Measurements from ENCODE around the gene GNG7. TPM values are rescaled to one million over a fixed set of nuclear protein-coding genes. Genes with fewer than 3 reads are reported as not detected.

GNG7 gene
- 0.96 TPM for total RNA-seq

DNA sequence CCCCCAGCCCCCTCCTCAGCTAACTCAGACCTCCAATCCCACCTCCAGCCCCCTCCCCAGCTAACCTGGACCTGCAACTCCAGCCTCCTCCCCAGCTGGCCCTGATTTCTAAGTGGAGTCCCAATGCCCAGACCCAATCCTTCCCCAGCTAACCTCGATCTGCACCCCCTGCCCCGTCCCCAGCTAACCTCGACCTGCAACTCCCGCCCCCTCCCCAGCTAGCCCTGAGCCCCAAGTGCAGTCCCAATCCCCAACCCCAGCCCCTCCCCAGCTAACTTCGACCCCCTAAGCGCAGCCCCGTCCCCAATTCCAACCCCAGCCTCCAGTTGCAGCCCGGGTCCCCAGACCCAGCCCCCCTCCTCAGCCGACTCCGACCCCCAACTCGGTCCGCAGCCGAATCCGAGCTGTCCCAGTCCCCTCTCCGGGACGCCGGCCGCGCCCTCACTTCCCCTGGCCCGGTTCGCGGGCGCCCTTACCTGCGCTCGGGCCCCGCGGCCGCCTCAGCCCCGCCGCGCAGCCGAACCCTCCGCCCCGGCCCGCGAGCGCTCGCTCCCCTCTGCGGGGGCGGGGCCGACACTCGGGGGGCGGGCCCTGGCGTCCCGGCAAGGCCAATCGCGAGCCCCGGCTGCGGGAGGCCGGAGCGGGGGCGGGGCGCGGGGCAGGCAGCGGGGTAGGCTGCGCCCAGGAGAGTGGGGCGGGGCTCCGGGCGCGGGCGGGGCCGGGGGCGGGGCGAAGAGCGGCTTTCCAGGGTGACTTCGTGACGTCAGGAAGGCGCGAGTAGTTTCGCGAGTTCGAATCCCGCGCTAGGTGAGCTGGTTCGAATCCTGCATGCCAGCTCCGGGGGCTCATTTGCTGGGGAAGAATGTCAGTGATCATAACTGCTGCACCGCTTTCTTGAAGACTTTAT, at the start of gene GNG7:
Gene GNG7, minus strand, starts transcription at position 525 of the 907 bp plus-strand sequence. CDS start 182,006 bp downstream, outside the sequence.
- no peak for TF ChIP-seq CTCF (IDR thresholded peaks at IDR 0.05)
- intact Hi-C loops (cut with DNase I): no loop called here
- Histone ChIP-seq H3K27ac (peak within 1 kb of the TSS in 1 of 2 donors; percentile 21), H3K36me3 (no peaks in the 10 kb centered on the region), H3K4me1 (peaks cover 4 to 5% of the 10 kb centered on the region in 2 donors), H3K9me3 (no peaks in the 10 kb centered on the region), H3K4me3 (peak within 1 kb of the TSS; percentile 52 to 82), H3K27me3 (no peaks in the 10 kb centered on the region)
- peak; percentile 67 to 93 for DNase-seq (ENCODE audit: low spot score in 2 of 2)

GRCh38 chr19:2751438-2751830, 48.9 kb upstream of the GNG7 start:
- intact Hi-C loops (cut with DNase I): no loop called here
- Histone ChIP-seq H3K36me3 (peaks cover 18 to 20% of the 10 kb centered on the region in 2 donors), H3K27me3 (no peaks in the 10 kb centered on the region), H3K4me1 (no peaks in the 10 kb centered on the region), H3K4me3 (no peak overlapping the region), H3K27ac (no peak overlapping the region), H3K9me3 (no peaks in the 10 kb centered on the region)
- TF ChIP-seq CTCF (IDR thresholded peaks at IDR 0.05): no peak
- no peak for DNase-seq (ENCODE audit: low spot score in 2 of 2)

GRCh38 chr19:2750808-2751437, 48.4 kb upstream of the GNG7 start:
- Histone ChIP-seq H3K4me3 (no peak overlapping the region), H3K27me3 (no peaks in the 10 kb centered on the region), H3K9me3 (no peaks in the 10 kb centered on the region), H3K27ac (no peak overlapping the region), H3K4me1 (no peaks in the 10 kb centered on the region), H3K36me3 (peaks cover 13 to 16% of the 10 kb centered on the region in 2 donors)
- no peak for DNase-seq (ENCODE audit: low spot score in 2 of 2)
- no peak for TF ChIP-seq CTCF (IDR thresholded peaks at IDR 0.05)
- intact Hi-C loops (cut with DNase I): no loop called here

GRCh38 chr19:2747349-2747748, 44.9 kb upstream of the GNG7 start:
- H3K36me3 ChIP-seq: no peaks in the 10 kb centered on the region
- no peak overlapping the region for H3K27ac ChIP-seq

DNA sequence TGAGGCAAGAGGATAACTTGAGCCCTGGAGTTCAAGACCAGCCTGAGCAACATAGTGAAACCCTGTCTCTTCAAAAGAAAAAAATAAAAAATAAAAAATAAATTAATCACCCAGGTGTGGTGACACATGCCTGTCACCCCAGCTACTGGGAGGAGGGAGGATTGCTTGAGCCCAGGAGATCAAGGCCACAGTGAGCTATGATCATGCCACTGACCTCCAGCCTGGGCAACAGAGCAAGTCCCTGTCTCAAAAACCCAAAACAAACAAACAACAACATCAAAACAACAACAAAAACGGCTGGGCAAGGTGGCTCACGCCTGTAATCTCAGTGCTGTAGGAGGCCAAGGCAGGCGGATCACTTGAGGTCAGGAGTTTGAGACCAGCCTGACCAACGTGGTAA, 41.6 kb upstream of the GNG7 start:
- Histone ChIP-seq H3K36me3 (no peaks in the 10 kb centered on the region), H3K9me3 (no peaks in the 10 kb centered on the region), H3K4me3 (no peak overlapping the region), H3K27me3 (no peaks in the 10 kb centered on the region), H3K27ac (no peak overlapping the region), H3K4me1 (peaks cover 4 to 6% of the 10 kb centered on the region in 2 donors)
- DNase-seq (ENCODE audit: low spot score in 2 of 2): no peak
- no peak for TF ChIP-seq CTCF (IDR thresholded peaks at IDR 0.05)
- intact Hi-C loops (cut with DNase I): no loop called here

More at GRCh38 chr19:2747349-2747748, 44.9 kb upstream of the GNG7 start:
- H3K9me3 ChIP-seq: no peaks in the 10 kb centered on the region
- no peaks in the 10 kb centered on the region for H3K27me3 ChIP-seq
- no peak for DNase-seq (ENCODE audit: low spot score in 2 of 2)
- intact Hi-C loops (cut with DNase I): no loop called here
- H3K4me1 ChIP-seq: no peaks in the 10 kb centered on the region
- no peak overlapping the region for H3K4me3 ChIP-seq
- no peak for TF ChIP-seq CTCF (IDR thresholded peaks at IDR 0.05)
